Adrenal gland (tissue), 12 donors: ENCODE data around the gene NXPH3. TPM values are rescaled to one million over a fixed set of nuclear protein-coding genes. Genes with fewer than 3 reads are reported as not detected.

ENCODE experiments used
- DNase-seq, 7 donors: peaks; one replicate each; pipeline ENCODE4 v3.0.0-alpha.2; 2019 to 2020
- H3K27ac ChIP-seq, 5 donors: fragments of 200-600 bp; sonication (generic) in 4 of 5; 1 replicate in 3 of 5; 2 replicates in 2 of 5; pipeline versions ENCODE4 v1.5.1 to v1.8.0; 2016 to 2020; ENCODE audit warnings: mild to moderate bottlenecking in 1 of 5
- H3K27me3 ChIP-seq: fragments of 200-600 bp; 2 replicates; pipeline ENCODE4 v1.8.0; 2021
- H3K36me3 ChIP-seq, 2 donors: fragments of 200-600 bp; replicated peaks in 1 of 2; 1 replicate in 1 of 2; 2 replicates in 1 of 2; pipeline versions ENCODE4 v1.5.1 to v1.8.0; 2018 to 2022
- H3K4me1 ChIP-seq, 2 donors: fragments of 200-600 bp; replicated peaks in 1 of 2; 1 replicate in 1 of 2; 2 replicates in 1 of 2; pipeline versions ENCODE4 v1.5.1 to v1.8.0; 2018 to 2021
- H3K4me3 ChIP-seq, 4 donors: fragments of 200-600 bp; sonication (generic) in 3 of 4; one replicate each; pipeline ENCODE4 v1.5.1; 2016 to 2018
- H3K9me3 ChIP-seq, 3 donors: fragments of 200-600 bp; sonication (generic) in 1 of 3; replicated peaks in 1 of 3; 1 replicate in 2 of 3; 2 replicates in 1 of 3; pipeline versions ENCODE4 v1.5.1 to v1.8.0; 2016 to 2021
- POLR2A ChIP-seq, 2 donors: fragments of 450-650 bp; IDR thresholded peaks; one replicate each; pipeline ENCODE4 v1.6.1; 2017; ENCODE audit warnings: antibody characterized with exemption in 2 of 2, mild to moderate bottlenecking in 2 of 2, moderate library complexity in 1 of 2
- WGBS, 4 donors: extraction: QIAGEN DNeasy Blood & Tissue Kit in 2 of 4; methylation state at CpG; one replicate each; pipeline versions ENCODE4 v1.1.5 to v1.1.7; 2013 to 2017; 5-methylcytosine and 5-hydroxymethylcytosine counted together
- intact Hi-C, 2 donors: fragments of 100-400 bp; cut with DNase I; formaldehyde crosslinking; loops; one replicate each; pipeline versions ENCODE4 v1.14.1 to v1.15.0; 2022 to 2023
- polyA plus RNA-seq, 3 donors: library from polyadenylated mRNA; stranded (reverse); fragments of 200-250 nt in 2 of 3; fragments of 350-450 nt in 1 of 3; fragmentation: Illumina TruSeq in 1 of 3; extraction: RNeasy Lipid Tissue Mini Kit (QIAGEN cat#74804) in 1 of 3; gene quantifications; one replicate each; pipeline ENCODE4 v1.2.3, GENCODE V29; 2013 to 2014
- total RNA-seq, 9 donors: library from RNA; depleted of rRNA in 4 of 9; stranded (reverse); fragments of >200 nt in 4 of 9; fragments of 120-200 nt in 1 of 9; fragmentation: NEBNext Ultra II Directional in 1 of 9; extraction: Animal tissue kit (Norgen Biotek cat#: 25700) in 1 of 9; gene quantifications; one replicate each; pipeline versions ENCODE4 v1.1.0 to v1.2.4, GENCODE V29; 2013 to 2023
- TF ChIP-seq, protein P1 (sequence below), 6 experiments: fragments of 450-650 bp in 4 of 6; fragments of 200-600 bp in 2 of 6; sonication (generic) in 1 of 6; IDR thresholded peaks; 1 replicate in 5 of 6; 2 replicates in 1 of 6; pipeline versions ENCODE4 v1.5.1 to v1.8.0; 2016 to 2021; ENCODE audit warnings: antibody characterized with exemption in 6 of 6, mild to moderate bottlenecking in 2 of 6, moderate library complexity in 1 of 6
- donor health status: healthy with polysubstance abuse.
- donor health status: Bipolar disorder and iron deficiency.
- donor health status: DM: yes; HTN: yes; CAD: no.
- donor health status: DM: no; HTN: no; CAD: no.
- donor health status: DM: no; HTN: no; CAD: no.
- donor health status: DM: yes; HTN: yes; CAD: no.

The NXPH3 gene
- total and polyA plus RNA-seq, 12 donors, result 0.30 to 6.1 (median 1.2) TPM

DNA sequence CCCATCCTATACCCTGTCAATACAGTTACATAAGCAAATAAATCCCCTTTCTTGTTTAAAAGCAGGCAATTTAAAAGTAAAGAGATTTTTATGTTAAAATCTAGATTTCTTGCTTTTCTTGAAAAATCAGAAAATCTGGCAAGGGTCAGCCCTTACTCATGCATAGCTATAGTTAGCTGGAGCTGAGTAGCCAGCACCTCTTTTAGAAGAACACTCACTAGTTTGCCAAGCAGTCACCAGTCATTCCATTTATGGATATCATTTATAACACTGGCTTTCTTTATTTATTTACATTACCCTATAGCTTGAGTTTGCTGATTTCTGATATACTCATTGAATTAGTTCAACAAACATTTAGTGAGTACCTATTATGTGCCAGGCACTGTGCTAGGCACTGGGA is 45.7 kb downstream of the NXPH3 start:
- no peak overlapping the region for H3K4me3 ChIP-seq

DNA sequence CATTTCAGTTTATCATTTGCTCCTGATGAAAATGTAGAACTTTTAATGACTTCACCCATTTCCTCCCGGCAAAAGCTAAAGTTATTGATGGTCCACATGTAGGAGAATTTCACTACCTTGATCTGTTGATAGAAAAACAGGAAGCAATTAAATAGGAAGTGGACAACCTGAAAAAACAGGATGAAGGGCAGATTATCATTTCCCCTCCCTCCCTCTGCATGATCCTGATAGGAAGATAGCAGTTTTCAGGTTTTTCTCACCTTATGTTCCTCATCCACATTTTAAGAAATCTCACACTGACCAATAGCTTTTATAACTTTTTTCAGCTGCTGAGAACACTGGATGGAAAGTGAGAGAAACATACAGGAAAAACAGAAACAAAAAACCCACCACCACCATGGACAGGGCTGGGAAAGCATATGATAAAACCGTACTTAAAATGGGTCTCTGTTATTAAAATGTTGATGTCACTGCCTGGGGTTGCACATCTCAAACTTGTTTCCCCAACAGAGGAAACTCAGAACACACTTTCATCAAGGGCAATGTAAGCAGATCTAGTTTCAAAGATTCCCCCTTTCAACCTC is 46.4 kb downstream of the NXPH3 start:
- WGBS, 4 donors, result 65 to 79% (median 70%) methylated on average over 2 of the region's 2 CpGs
- peaks cover 0 to 53% of the 10 kb centered on the region in 2 donors for H3K36me3 ChIP-seq
- no peaks in the 10 kb centered on the region for H3K9me3 ChIP-seq
- no peak overlapping the region for H3K27ac ChIP-seq
- H3K27me3 ChIP-seq, result no peaks in the 10 kb centered on the region
- H3K4me1 ChIP-seq, result peaks cover 0 to 19% of the 10 kb centered on the region in 2 donors
- TF ChIP-seq, protein P1, sequence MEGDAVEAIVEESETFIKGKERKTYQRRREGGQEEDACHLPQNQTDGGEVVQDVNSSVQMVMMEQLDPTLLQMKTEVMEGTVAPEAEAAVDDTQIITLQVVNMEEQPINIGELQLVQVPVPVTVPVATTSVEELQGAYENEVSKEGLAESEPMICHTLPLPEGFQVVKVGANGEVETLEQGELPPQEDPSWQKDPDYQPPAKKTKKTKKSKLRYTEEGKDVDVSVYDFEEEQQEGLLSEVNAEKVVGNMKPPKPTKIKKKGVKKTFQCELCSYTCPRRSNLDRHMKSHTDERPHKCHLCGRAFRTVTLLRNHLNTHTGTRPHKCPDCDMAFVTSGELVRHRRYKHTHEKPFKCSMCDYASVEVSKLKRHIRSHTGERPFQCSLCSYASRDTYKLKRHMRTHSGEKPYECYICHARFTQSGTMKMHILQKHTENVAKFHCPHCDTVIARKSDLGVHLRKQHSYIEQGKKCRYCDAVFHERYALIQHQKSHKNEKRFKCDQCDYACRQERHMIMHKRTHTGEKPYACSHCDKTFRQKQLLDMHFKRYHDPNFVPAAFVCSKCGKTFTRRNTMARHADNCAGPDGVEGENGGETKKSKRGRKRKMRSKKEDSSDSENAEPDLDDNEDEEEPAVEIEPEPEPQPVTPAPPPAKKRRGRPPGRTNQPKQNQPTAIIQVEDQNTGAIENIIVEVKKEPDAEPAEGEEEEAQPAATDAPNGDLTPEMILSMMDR (IDR thresholded peaks at IDR 0.05), result no peak
- TF ChIP-seq POLR2A (IDR thresholded peaks at IDR 0.05), result no peak
- intact Hi-C loops, result loop anchor here in 1 of 2 donors (10.0 kb wide), 1 partner anchor 63 kb away; no protein-coding TSS in a partner anchor
- DNase-seq, result no peak
- H3K4me3 ChIP-seq, result no peak overlapping the region

More for the DNA sequence above, 45.7 kb downstream of the NXPH3 start:
- DNase-seq, result no peak
- Histone ChIP-seq H3K27me3 (no peaks in the 10 kb centered on the region), H3K4me1 (peaks cover 0 to 25% of the 10 kb centered on the region in 2 donors), H3K9me3 (no peaks in the 10 kb centered on the region), H3K27ac (no peak overlapping the region), H3K36me3 (peaks cover 0 to 53% of the 10 kb centered on the region in 2 donors)
- intact Hi-C loops, result loop anchor here in 1 of 2 donors (10.0 kb wide), 1 partner anchor 63 kb away; no protein-coding TSS in a partner anchor
- TF ChIP-seq POLR2A (IDR thresholded peaks at IDR 0.05), result no peak
- TF ChIP-seq, protein P1 (IDR thresholded peaks at IDR 0.05), result no peak

DNA sequence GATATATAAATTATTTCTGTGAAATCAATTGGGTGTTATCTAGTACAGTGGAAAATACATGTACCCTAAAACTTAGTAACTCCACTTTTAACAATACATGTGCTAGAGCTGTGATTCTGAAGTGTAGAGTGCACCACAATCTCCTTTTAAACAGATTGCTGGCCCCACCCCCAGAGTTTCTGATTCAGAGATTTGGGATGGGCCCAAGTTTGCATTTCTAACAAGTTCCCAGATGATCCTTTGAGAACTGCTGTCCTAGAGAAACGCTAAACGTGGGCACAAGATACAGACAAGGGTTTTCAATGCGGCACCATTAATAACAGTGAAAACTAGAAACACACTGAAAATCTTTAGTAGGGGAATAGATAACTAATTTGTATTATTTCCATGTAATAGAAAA is 49.2 kb downstream of the NXPH3 start:
- intact Hi-C loops, result loop anchor here in 1 of 2 donors (10.0 kb wide), 1 partner anchor 60 kb away; no protein-coding TSS in a partner anchor
- Histone ChIP-seq H3K9me3 (no peaks in the 10 kb centered on the region), H3K4me1 (peaks cover 0 to 33% of the 10 kb centered on the region in 2 donors), H3K4me3 (no peak overlapping the region), H3K27me3 (no peaks in the 10 kb centered on the region), H3K27ac (no peak overlapping the region), H3K36me3 (peaks cover 0 to 29% of the 10 kb centered on the region in 2 donors)
- WGBS, 4 donors, result 37 to 53% (median 43%) methylated on average over 3 of the region's 3 CpGs
- TF ChIP-seq, protein P1 (IDR thresholded peaks at IDR 0.05), result no peak
- TF ChIP-seq POLR2A (IDR thresholded peaks at IDR 0.05), result no peak
- DNase-seq, result peak in 3 of 7 donors; percentile 38 to 50 (median 44)

DNA sequence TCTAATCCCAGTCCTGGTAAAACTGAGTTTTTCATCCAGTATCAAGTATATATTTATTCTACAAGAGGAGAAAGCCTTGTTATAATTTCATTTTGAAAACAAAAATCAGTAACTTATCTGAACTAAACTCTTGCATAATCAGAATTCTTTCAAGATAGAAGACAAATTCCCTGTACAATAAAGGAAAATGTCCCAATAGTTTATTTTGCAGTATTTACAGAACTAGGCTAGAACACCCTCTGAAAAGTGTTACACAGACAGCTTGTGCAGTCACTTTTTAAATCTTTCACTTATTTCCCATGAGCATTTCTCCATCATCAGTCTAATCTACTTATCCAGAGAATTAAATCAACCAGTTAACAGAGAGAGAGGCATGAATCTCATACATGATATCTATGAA is 53.8 kb downstream of the NXPH3 start:
- TF ChIP-seq, protein P1 (IDR thresholded peaks at IDR 0.05), result no peak
- intact Hi-C loops, result loop anchor here in 1 of 2 donors (10.0 kb wide), 1 partner anchor 55 kb away; no protein-coding TSS in a partner anchor
- peaks cover 0 to 3% of the 10 kb centered on the region in 2 donors for H3K36me3 ChIP-seq
- H3K27me3 ChIP-seq, result no peaks in the 10 kb centered on the region
- peak overlapping the region in 1 of 5 donors; percentile 3 for H3K27ac ChIP-seq
- DNase-seq, result no peak
- H3K4me3 ChIP-seq, result no peak overlapping the region
- H3K9me3 ChIP-seq, result no peaks in the 10 kb centered on the region
- peaks cover 22 to 72% of the 10 kb centered on the region in 2 donors for H3K4me1 ChIP-seq
